Measurements from ENCODE around the gene SIPA1.

Gene SIPA1

GRCh38 chr11:65692367-65692766 lies 54.5 kb downstream of the SIPA1 start:
- H3K27ac ChIP-seq = no peak overlapping the region
- no peak for TF ChIP-seq CTCF (IDR thresholded peaks at IDR 0.05)
- no peak for DNase-seq (ENCODE audit: low spot score)
- H3K4me3 ChIP-seq = no peak overlapping the region

GRCh38 chr11:65695459-65696241 lies 57.7 kb downstream of the SIPA1 start:
- DNase-seq (ENCODE audit: low spot score) = no peak
- no peak for TF ChIP-seq CTCF (IDR thresholded peaks at IDR 0.05)
- H3K27ac ChIP-seq = no peak overlapping the region
- no peak overlapping the region for H3K4me3 ChIP-seq

- H3K4me3 ChIP-seq = no peak overlapping the region
- no peak for TF ChIP-seq CTCF (IDR thresholded peaks at IDR 0.05)
- DNase-seq (ENCODE audit: low spot score) = no peak
- H3K27ac ChIP-seq = no peak overlapping the region
Measured at GRCh38 chr11:65696802-65697552, 59.1 kb downstream of the SIPA1 start.

- no peak for TF ChIP-seq CTCF (IDR thresholded peaks at IDR 0.05)
- no peak for DNase-seq (ENCODE audit: low spot score)
Measured at GRCh38 chr11:65698205-65698604, 60.3 kb downstream of the SIPA1 start.

GRCh38 chr11:65699306-65699705 lies 61.4 kb downstream of the SIPA1 start:
- no peak for TF ChIP-seq CTCF (IDR thresholded peaks at IDR 0.05)
- no peak overlapping the region for H3K27ac ChIP-seq

More at GRCh38 chr11:65698205-65698604, 60.3 kb downstream of the SIPA1 start:
- no peak overlapping the region for H3K4me3 ChIP-seq
- no peak overlapping the region for H3K27ac ChIP-seq

GRCh38 chr11:65700399-65700798 lies 62.5 kb downstream of the SIPA1 start:
- TF ChIP-seq CTCF (IDR thresholded peaks at IDR 0.05) = no peak
- H3K4me3 ChIP-seq = no peak overlapping the region
- H3K27ac ChIP-seq = no peak overlapping the region
- DNase-seq (ENCODE audit: low spot score) = no peak

More at GRCh38 chr11:65699306-65699705, 61.4 kb downstream of the SIPA1 start:
- H3K4me3 ChIP-seq = no peak overlapping the region
- DNase-seq (ENCODE audit: low spot score) = no peak

Measured in coronary artery (tissue), 2 donors.